Amygdala (tissue), 56 donors: Measurements from ENCODE around the gene SEC14L1.

Experiments used
- DNase-seq, 56 donors: peaks; one replicate each; lab custom pipeline; 2025; lab: John Stamatoyannopoulos, UW

The SEC14L1 gene

GRCh38 chr17:77229786-77230435 lies 89.1 kb downstream of the SEC14L1 start:
- no peak for DNase-seq

DNA sequence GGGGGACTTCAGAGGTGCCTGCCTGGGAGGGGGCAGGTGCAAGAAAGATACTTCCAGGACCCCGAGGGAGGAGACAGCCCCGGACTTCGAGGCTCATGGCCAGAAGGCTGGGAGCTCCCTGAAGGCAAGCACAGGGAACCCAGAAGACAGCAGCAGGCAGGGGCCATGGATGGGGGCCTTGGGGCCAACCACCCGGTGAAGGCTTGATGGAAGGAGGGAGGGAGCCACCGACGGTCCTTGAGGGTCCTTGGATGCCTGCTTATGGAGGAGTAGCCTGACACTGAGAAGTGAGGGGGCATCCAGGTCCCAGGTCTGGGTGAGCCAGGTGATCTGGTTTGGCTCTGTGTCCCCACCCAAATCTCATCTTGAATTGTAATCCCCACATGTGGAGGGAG lies 89.7 kb downstream of the SEC14L1 start:
- DNase-seq, result no peak

- no peak for DNase-seq
Measured at GRCh38 chr17:77231076-77231871, 90.5 kb downstream of the SEC14L1 start.

- no peak for DNase-seq
Measured at GRCh38 chr17:77233127-77233526, 92.4 kb downstream of the SEC14L1 start.

DNA sequence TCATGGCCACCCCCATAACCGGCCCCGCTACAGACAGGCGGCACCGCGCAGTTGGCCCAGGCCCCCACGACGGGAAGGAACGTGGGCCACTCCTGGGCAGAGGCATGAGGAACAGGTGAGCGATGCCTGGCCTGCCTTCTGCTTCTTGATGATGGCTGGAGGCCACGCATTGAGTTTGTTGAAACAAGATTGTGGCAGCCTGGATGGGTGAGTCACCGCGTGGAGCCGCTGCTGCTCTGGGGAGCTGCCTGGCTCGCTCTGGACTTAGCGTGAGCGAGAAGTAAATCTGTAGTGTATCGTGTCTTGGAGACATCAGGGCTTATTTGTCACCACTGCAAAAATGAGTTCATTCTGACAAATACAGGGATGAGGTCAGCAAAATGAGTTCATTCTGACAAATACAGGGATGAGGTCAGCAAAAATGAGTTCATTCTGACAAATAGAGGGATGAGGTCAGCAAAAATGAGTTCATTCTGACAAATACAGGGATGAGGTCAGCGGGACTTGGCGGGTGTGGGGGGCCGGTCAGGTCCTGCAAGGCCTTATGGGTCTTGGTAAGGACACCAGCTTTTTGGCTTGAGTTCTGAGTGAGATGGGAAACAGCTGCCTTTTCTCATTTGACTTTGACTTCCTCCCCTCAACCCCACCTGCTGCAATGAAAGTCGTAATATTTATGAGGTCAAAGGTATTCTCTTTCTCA lies 93.0 kb downstream of the SEC14L1 start:
- DNase-seq, result peak in 1 of 56 donors; percentile 25

DNA sequence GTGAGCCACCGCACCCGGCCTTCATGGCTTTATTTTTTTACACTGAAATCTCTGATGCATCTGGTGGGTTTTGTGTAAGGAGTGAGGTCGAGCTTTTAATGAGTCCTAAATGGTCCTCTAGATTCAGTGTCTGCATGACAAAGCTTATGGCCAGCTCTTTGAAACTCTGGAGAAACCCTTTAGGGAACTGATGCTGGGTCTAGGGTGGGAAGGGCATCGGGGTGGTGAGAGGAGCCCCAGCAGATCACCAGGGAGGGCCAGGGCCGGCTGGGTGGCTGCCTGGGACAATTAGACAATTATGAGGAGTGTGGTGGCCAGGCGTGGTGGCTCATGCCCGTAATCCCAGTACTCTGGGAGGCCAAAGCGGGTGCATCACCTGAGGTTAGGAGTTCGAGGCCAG lies 93.9 kb downstream of the SEC14L1 start:
- DNase-seq, result no peak

- DNase-seq, result peak in 22 of 56 donors; percentile 11 to 61 (median 30)
Measured at GRCh38 chr17:77235370-77235941, 94.7 kb downstream of the SEC14L1 start.

DNA sequence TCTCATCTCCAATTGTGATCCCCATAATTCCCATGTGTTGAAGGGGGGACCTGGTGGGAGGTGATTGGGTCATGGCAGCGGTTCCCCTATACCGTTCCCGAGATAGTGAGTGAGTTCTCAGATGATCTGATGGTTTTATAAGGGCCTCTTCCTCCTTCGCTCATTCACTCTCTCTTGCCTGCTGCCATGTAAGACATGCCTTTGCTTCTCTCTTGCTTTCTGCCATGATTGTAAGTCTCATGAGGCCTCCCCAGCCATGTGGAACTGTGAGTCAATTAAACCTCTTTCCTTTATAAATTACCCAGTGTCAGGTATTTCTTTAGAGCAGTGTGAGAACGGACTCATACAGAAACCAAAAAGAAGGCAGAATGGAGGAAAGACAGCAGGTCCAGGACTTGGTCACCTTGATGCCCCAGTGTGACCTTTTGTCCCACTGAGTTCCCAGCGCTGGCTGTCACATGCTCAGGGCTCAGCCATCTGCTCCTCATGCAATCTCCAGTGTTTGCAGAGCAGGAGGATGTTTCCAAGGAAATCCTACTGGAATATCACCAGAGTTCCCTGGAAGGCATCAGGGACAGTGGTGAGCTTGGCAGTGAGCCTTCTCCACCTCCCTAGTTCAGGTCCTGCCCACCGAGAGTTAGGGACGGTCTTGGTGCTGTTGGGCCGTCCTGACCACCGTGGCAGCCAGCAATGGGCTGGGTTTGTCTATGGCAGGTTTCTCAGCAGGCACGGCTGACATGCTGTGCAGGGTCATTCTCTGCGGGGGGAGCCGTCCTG lies 96.7 kb downstream of the SEC14L1 start:
- DNase-seq, result no peak

GRCh38 chr17:77240976-77241375 lies 100.2 kb downstream of the SEC14L1 start:
- no peak for DNase-seq

- peak in 2 of 56 donors; percentile 18 to 22 for DNase-seq
Measured at GRCh38 chr17:77242118-77242851, 101.5 kb downstream of the SEC14L1 start.

GRCh38 chr17:77245162-77245926 lies 104.6 kb downstream of the SEC14L1 start:
- no peak for DNase-seq

GRCh38 chr17:77246110-77247047 lies 105.6 kb downstream of the SEC14L1 start:
- DNase-seq, result peak in 1 of 56 donors; percentile 24

GRCh38 chr17:77247048-77247541 lies 106.3 kb downstream of the SEC14L1 start:
- DNase-seq, result peak in 49 of 56 donors; percentile 10 to 89 (median 58)

GRCh38 chr17:77247609-77248008 lies 106.8 kb downstream of the SEC14L1 start:
- DNase-seq, result no peak

- no peak for DNase-seq
Measured at GRCh38 chr17:77248216-77249114, 107.7 kb downstream of the SEC14L1 start.

DNA sequence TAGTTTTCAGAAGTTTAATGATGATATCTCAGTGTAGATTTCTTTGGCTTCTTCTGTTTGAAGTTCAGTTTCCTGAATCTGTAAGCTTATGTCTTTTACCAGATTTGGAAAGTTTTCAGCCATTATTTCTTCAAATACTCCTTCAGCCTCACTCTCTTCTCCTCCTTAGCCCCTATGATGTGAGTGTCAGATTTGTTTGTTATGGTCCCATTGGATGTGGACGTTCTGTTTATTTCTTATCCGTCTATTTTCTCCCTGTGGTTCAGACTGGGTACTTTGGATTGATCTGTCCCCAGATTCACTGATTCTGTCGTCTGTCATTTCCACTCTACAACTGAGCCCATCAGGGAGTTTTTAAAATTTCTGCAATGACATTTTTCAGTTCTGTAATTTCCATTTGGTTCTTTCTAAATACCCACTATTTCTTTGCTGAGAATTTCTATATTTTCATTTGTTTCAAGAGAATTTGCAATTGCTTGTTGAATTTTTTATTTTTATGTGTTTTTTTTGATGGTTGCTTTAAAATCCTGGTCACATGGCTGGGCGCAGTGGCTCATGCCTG lies 110.9 kb downstream of the SEC14L1 start:
- no peak for DNase-seq
